ENCODE measurements around the gene MTNR1A. TPM values are rescaled to one million over a fixed set of nuclear protein-coding genes. Genes with fewer than 3 reads are reported as not detected.
A peak's percentile ranks its signal among the peaks of the same experiment; 100 is the strongest.

The MTNR1A gene
- total RNA-seq, 1 donor from 2014 or later, result not detected

- peak overlapping the region; percentile 45 for H3K4me3 ChIP-seq
- intact Hi-C loops (cut with micrococcal nuclease), result no loop called here
- H3K27me3 ChIP-seq (ENCODE audit: low read depth), result peaks cover 52% of the 10 kb centered on the region
Measured at GRCh38 chr4:186485150-186485549, 70.2 kb downstream of the MTNR1A start.

GRCh38 chr4:186483656-186484055, 71.7 kb downstream of the MTNR1A start:
- Histone ChIP-seq H3K36me3 (no peaks in the 10 kb centered on the region), H3K9me3 (replicated peaks) (no peaks in the 10 kb centered on the region), H3K27me3 (ENCODE audit: low read depth) (peaks cover 57% of the 10 kb centered on the region), H3K27ac (replicated peaks) (no peak overlapping the region), H3K4me1 (no peaks in the 10 kb centered on the region), H3K4me3 (no peak overlapping the region)
- TF ChIP-seq CTCF (IDR thresholded peaks at IDR 0.05; ENCODE audit: borderline replicate concordance), result no peak
- no peak for DNase-seq
- intact Hi-C loops (cut with micrococcal nuclease), result no loop called here

More at GRCh38 chr4:186485150-186485549, 70.2 kb downstream of the MTNR1A start:
- Histone ChIP-seq H3K27ac (replicated peaks) (no peak overlapping the region), H3K4me1 (no peaks in the 10 kb centered on the region), H3K9me3 (replicated peaks) (no peaks in the 10 kb centered on the region), H3K36me3 (no peaks in the 10 kb centered on the region)
- no peak for DNase-seq
- TF ChIP-seq CTCF (IDR thresholded peaks at IDR 0.05; ENCODE audit: borderline replicate concordance), result no peak

Other genes starting within 250 kb of the MTNR1A start
- 59.1 TPM for gene FAT1, start 168.3 kb upstream of the MTNR1A start, total RNA-seq

Data from left ventricle myocardium inferior (tissue), 1 donor.